ENCODE data around the gene DTNB.

DTNB gene

GRCh38 chr2:25337891-25338290 lies 335.5 kb downstream of the DTNB start:
- no peak overlapping the region for H3K9ac ChIP-seq (ENCODE audit: low read depth in 1 of 2, low read length in 2 of 2)
- H3K9me3 ChIP-seq (ENCODE audit: control insufficient read depth in 2 of 2, low read length in 2 of 2), result no peaks in the 10 kb centered on the region
- peaks cover 9 to 11% of the 10 kb centered on the region in 2 donors for H3K4me1 ChIP-seq (ENCODE audit: control insufficient read depth in 2 of 2, insufficient read depth in 2 of 2, low read length in 2 of 2)
- no peak overlapping the region for H3K4me3 ChIP-seq (ENCODE audit: low read length in 2 of 2)
- no peak overlapping the region for H3K27ac ChIP-seq (ENCODE audit: low read depth in 2 of 2, low read length in 2 of 2)
- H3K27me3 ChIP-seq (ENCODE audit: control insufficient read depth in 2 of 2, insufficient read depth in 2 of 2, low read length in 2 of 2), result no peaks in the 10 kb centered on the region
- H3K36me3 ChIP-seq (ENCODE audit: control insufficient read depth in 2 of 2, insufficient read depth in 2 of 2, low read length in 2 of 2), result no peaks in the 10 kb centered on the region

- Histone ChIP-seq H3K9me3 (ENCODE audit: control insufficient read depth in 2 of 2, low read length in 2 of 2) (no peaks in the 10 kb centered on the region), H3K4me3 (ENCODE audit: low read length in 2 of 2) (no peak overlapping the region), H3K36me3 (ENCODE audit: control insufficient read depth in 2 of 2, insufficient read depth in 2 of 2, low read length in 2 of 2) (no peaks in the 10 kb centered on the region), H3K4me1 (ENCODE audit: control insufficient read depth in 2 of 2, insufficient read depth in 2 of 2, low read length in 2 of 2) (peaks cover 7 to 11% of the 10 kb centered on the region in 2 donors), H3K9ac (ENCODE audit: low read depth in 1 of 2, low read length in 2 of 2) (no peak overlapping the region), H3K27ac (ENCODE audit: low read depth in 2 of 2, low read length in 2 of 2) (no peak overlapping the region), H3K27me3 (ENCODE audit: control insufficient read depth in 2 of 2, insufficient read depth in 2 of 2, low read length in 2 of 2) (no peaks in the 10 kb centered on the region)
These were observed 336.1 kb downstream of the DTNB start for GRCh38 chr2:25337276-25337675.

DNA sequence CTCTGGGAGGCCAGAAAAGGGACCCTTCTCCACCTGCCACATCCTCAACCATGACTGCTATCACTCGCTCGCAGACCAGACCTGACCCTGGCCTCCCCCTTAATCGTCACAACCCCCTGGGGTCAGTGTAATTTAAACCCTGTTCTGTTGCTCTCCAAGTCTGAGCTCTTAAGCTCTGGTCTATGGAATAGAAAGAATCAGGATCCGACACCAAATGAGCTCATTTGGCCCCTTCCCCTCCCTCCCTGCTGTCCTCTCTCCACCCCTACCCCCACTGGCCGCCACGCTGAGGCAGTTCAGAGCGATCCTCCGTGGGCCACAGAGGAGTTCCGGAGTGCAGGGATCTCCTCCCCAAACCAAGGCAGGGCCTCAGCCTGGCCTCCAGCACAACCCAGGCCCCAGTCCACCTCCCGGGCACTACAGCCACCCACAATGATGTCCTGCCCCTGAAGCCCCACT lies 337.0 kb downstream of the DTNB start:
- Histone ChIP-seq H3K27ac (ENCODE audit: low read depth in 2 of 2, low read length in 2 of 2) (no peak overlapping the region), H3K36me3 (ENCODE audit: control insufficient read depth in 2 of 2, insufficient read depth in 2 of 2, low read length in 2 of 2) (no peaks in the 10 kb centered on the region), H3K9me3 (ENCODE audit: control insufficient read depth in 2 of 2, low read length in 2 of 2) (no peaks in the 10 kb centered on the region), H3K4me1 (ENCODE audit: control insufficient read depth in 2 of 2, insufficient read depth in 2 of 2, low read length in 2 of 2) (peaks cover 7 to 11% of the 10 kb centered on the region in 2 donors), H3K4me3 (ENCODE audit: low read length in 2 of 2) (no peak overlapping the region), H3K9ac (ENCODE audit: low read depth in 1 of 2, low read length in 2 of 2) (no peak overlapping the region), H3K27me3 (ENCODE audit: control insufficient read depth in 2 of 2, insufficient read depth in 2 of 2, low read length in 2 of 2) (no peaks in the 10 kb centered on the region)

DNA sequence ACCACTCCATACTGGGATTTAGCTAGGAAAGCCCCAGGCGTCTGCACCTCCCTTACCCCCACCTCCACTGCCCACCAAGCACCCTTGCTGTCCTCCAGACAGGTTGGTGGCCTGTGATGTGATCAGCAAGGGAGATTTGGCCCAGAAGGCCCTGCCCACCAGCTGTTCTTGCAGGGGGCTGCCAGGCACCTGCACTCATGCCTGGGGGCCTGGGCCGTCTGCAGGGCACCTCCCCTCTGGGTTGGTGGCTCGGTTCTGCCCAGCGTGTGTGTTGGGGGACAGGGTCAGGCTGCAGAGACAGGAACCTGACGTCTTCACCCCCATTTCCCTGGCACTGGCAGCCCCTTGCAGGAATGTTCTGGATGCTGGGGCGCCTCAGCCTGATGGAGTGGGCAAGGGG lies 337.4 kb downstream of the DTNB start:
- Histone ChIP-seq H3K9ac (ENCODE audit: low read depth in 1 of 2, low read length in 2 of 2) (no peak overlapping the region), H3K27me3 (ENCODE audit: control insufficient read depth in 2 of 2, insufficient read depth in 2 of 2, low read length in 2 of 2) (no peaks in the 10 kb centered on the region), H3K9me3 (ENCODE audit: control insufficient read depth in 2 of 2, low read length in 2 of 2) (no peaks in the 10 kb centered on the region), H3K36me3 (ENCODE audit: control insufficient read depth in 2 of 2, insufficient read depth in 2 of 2, low read length in 2 of 2) (no peaks in the 10 kb centered on the region), H3K4me3 (ENCODE audit: low read length in 2 of 2) (no peak overlapping the region), H3K4me1 (ENCODE audit: control insufficient read depth in 2 of 2, insufficient read depth in 2 of 2, low read length in 2 of 2) (peaks cover 7 to 11% of the 10 kb centered on the region in 2 donors), H3K27ac (ENCODE audit: low read depth in 2 of 2, low read length in 2 of 2) (no peak overlapping the region)

GRCh38 chr2:25335204-25335603 lies 338.2 kb downstream of the DTNB start:
- Histone ChIP-seq H3K27ac (ENCODE audit: low read depth in 2 of 2, low read length in 2 of 2) (no peak overlapping the region), H3K36me3 (ENCODE audit: control insufficient read depth in 2 of 2, insufficient read depth in 2 of 2, low read length in 2 of 2) (no peaks in the 10 kb centered on the region), H3K4me1 (ENCODE audit: control insufficient read depth in 2 of 2, insufficient read depth in 2 of 2, low read length in 2 of 2) (peaks cover 7 to 10% of the 10 kb centered on the region in 2 donors)

DNA sequence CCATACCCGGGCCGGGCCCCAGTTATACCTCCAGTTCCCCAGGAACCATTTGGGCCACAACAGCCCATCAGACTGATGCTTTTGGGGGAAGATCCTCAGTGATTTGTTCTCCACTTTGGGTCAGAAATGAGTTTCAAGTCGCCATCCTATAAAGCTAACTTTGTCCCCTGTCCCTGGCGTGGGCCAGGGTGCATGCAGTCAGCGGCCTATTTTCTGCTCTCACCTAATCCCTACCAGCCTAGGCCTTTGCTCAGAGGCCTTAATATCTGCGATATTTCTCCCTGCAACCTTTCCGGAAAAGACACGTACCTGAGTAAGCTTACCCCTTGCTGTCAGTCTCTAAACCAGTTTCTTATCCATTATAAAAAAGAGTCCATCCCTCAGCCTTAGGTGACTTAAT lies 338.9 kb downstream of the DTNB start:
- no peaks in the 10 kb centered on the region for H3K9me3 ChIP-seq (ENCODE audit: control insufficient read depth in 2 of 2, low read length in 2 of 2)
- peaks cover 3 to 5% of the 10 kb centered on the region in 2 donors for H3K4me1 ChIP-seq (ENCODE audit: control insufficient read depth in 2 of 2, insufficient read depth in 2 of 2, low read length in 2 of 2)
- no peak overlapping the region for H3K4me3 ChIP-seq (ENCODE audit: low read length in 2 of 2)
- H3K27me3 ChIP-seq (ENCODE audit: control insufficient read depth in 2 of 2, insufficient read depth in 2 of 2, low read length in 2 of 2), result no peaks in the 10 kb centered on the region
- H3K27ac ChIP-seq (ENCODE audit: low read depth in 2 of 2, low read length in 2 of 2), result no peak overlapping the region
- H3K36me3 ChIP-seq (ENCODE audit: control insufficient read depth in 2 of 2, insufficient read depth in 2 of 2, low read length in 2 of 2), result no peaks in the 10 kb centered on the region
- no peak overlapping the region for H3K9ac ChIP-seq (ENCODE audit: low read depth in 1 of 2, low read length in 2 of 2)

More at GRCh38 chr2:25335204-25335603, 338.2 kb downstream of the DTNB start:
- H3K9me3 ChIP-seq (ENCODE audit: control insufficient read depth in 2 of 2, low read length in 2 of 2), result no peaks in the 10 kb centered on the region
- H3K27me3 ChIP-seq (ENCODE audit: control insufficient read depth in 2 of 2, insufficient read depth in 2 of 2, low read length in 2 of 2), result no peaks in the 10 kb centered on the region
- no peak overlapping the region for H3K9ac ChIP-seq (ENCODE audit: low read depth in 1 of 2, low read length in 2 of 2)
- H3K4me3 ChIP-seq (ENCODE audit: low read length in 2 of 2), result no peak overlapping the region

- no peak overlapping the region for H3K9ac ChIP-seq (ENCODE audit: low read depth in 1 of 2, low read length in 2 of 2)
- no peak overlapping the region for H3K4me3 ChIP-seq (ENCODE audit: low read length in 2 of 2)
- no peaks in the 10 kb centered on the region for H3K27me3 ChIP-seq (ENCODE audit: control insufficient read depth in 2 of 2, insufficient read depth in 2 of 2, low read length in 2 of 2)
- H3K4me1 ChIP-seq (ENCODE audit: control insufficient read depth in 2 of 2, insufficient read depth in 2 of 2, low read length in 2 of 2), result no peaks in the 10 kb centered on the region
- H3K9me3 ChIP-seq (ENCODE audit: control insufficient read depth in 2 of 2, low read length in 2 of 2), result no peaks in the 10 kb centered on the region
- H3K36me3 ChIP-seq (ENCODE audit: control insufficient read depth in 2 of 2, insufficient read depth in 2 of 2, low read length in 2 of 2), result no peaks in the 10 kb centered on the region
- H3K27ac ChIP-seq (ENCODE audit: low read depth in 2 of 2, low read length in 2 of 2), result no peak overlapping the region
These were observed 339.4 kb downstream of the DTNB start for GRCh38 chr2:25333981-25334380.

DNA sequence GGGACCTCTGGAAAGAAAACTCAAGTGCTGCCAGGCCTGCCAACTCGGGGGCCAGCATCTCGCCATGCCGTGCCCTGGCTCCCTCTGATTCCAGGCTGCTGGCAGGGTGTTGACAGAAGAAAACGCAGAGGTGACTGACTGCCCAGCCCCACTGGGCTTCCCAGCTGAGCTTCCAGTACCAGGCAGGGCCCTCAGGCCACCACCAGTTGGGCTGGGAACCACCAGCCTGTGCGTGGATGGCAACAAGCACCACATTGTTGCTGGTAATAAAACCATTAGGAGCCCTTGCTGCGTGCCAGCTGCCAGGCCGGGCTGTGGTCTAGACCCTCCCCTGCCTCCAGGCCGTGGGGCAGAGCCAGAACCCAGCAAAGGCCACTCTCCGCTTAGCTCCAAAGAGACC lies 340.8 kb downstream of the DTNB start:
- Histone ChIP-seq H3K9me3 (ENCODE audit: control insufficient read depth in 2 of 2, low read length in 2 of 2) (no peaks in the 10 kb centered on the region), H3K27ac (ENCODE audit: low read depth in 2 of 2, low read length in 2 of 2) (no peak overlapping the region), H3K36me3 (ENCODE audit: control insufficient read depth in 2 of 2, insufficient read depth in 2 of 2, low read length in 2 of 2) (no peaks in the 10 kb centered on the region), H3K4me3 (ENCODE audit: low read length in 2 of 2) (no peak overlapping the region), H3K27me3 (ENCODE audit: control insufficient read depth in 2 of 2, insufficient read depth in 2 of 2, low read length in 2 of 2) (no peaks in the 10 kb centered on the region), H3K9ac (ENCODE audit: low read depth in 1 of 2, low read length in 2 of 2) (no peak overlapping the region), H3K4me1 (ENCODE audit: control insufficient read depth in 2 of 2, insufficient read depth in 2 of 2, low read length in 2 of 2) (no peaks in the 10 kb centered on the region)

DNA sequence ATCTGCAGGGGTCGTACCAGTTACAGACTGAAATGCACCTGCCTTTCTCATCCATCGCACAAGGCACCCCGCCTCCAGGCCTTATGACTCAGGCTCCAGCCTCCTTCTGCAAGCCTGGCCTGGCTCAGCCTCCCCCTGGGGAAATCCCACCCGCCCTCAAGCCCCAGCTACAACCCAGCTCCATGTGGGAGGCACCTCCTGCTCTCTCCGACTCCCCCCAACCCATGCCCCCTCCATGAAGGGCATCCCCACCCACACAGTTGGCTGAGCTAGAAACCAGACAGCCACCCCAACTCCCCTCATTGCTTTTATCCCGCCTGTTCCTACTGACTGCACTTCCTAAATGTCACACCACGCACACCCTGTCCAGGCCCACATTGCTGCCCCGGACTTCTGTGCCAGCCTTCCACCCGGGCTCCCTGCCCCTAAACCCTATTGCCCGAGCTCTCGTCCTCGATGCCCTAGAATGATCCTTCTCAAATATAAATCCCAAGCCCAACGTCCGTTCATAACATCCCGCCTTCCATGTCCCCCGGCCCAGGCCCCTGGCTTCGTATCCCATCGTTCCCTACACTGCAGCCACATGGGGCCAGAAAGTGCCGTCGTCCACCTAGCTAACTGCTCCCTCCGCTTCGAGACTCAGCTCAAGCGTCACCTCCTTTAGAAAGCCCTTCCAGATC lies 341.6 kb downstream of the DTNB start:
- Histone ChIP-seq H3K9me3 (ENCODE audit: control insufficient read depth in 2 of 2, low read length in 2 of 2) (peaks cover 0 to 1% of the 10 kb centered on the region in 2 donors), H3K9ac (ENCODE audit: low read depth in 1 of 2, low read length in 2 of 2) (no peak overlapping the region), H3K4me3 (ENCODE audit: low read length in 2 of 2) (no peak overlapping the region), H3K27ac (ENCODE audit: low read depth in 2 of 2, low read length in 2 of 2) (no peak overlapping the region), H3K4me1 (ENCODE audit: control insufficient read depth in 2 of 2, insufficient read depth in 2 of 2, low read length in 2 of 2) (no peaks in the 10 kb centered on the region), H3K27me3 (ENCODE audit: control insufficient read depth in 2 of 2, insufficient read depth in 2 of 2, low read length in 2 of 2) (no peaks in the 10 kb centered on the region), H3K36me3 (ENCODE audit: control insufficient read depth in 2 of 2, insufficient read depth in 2 of 2, low read length in 2 of 2) (no peaks in the 10 kb centered on the region)

- Histone ChIP-seq H3K9ac (ENCODE audit: low read depth in 1 of 2, low read length in 2 of 2) (no peak overlapping the region), H3K4me3 (ENCODE audit: low read length in 2 of 2) (no peak overlapping the region), H3K27me3 (ENCODE audit: control insufficient read depth in 2 of 2, insufficient read depth in 2 of 2, low read length in 2 of 2) (no peaks in the 10 kb centered on the region), H3K9me3 (ENCODE audit: control insufficient read depth in 2 of 2, low read length in 2 of 2) (peaks cover 5 to 7% of the 10 kb centered on the region in 2 donors), H3K27ac (ENCODE audit: low read depth in 2 of 2, low read length in 2 of 2) (no peak overlapping the region), H3K36me3 (ENCODE audit: control insufficient read depth in 2 of 2, insufficient read depth in 2 of 2, low read length in 2 of 2) (peaks cover 0 to 5% of the 10 kb centered on the region in 2 donors), H3K4me1 (ENCODE audit: control insufficient read depth in 2 of 2, insufficient read depth in 2 of 2, low read length in 2 of 2) (no peaks in the 10 kb centered on the region)
These were observed 342.4 kb downstream of the DTNB start for GRCh38 chr2:25330937-25331336.
